ENCODE results near the gene TBL3. TPM values are rescaled to one million over a fixed set of nuclear protein-coding genes. Genes with fewer than 3 reads are reported as not detected.
A peak's percentile ranks its signal among the peaks of the same experiment; 100 is the strongest.

TBL3 gene
- total RNA-seq, 1 donor from 2014 or later, result 24.4 TPM

DNA sequence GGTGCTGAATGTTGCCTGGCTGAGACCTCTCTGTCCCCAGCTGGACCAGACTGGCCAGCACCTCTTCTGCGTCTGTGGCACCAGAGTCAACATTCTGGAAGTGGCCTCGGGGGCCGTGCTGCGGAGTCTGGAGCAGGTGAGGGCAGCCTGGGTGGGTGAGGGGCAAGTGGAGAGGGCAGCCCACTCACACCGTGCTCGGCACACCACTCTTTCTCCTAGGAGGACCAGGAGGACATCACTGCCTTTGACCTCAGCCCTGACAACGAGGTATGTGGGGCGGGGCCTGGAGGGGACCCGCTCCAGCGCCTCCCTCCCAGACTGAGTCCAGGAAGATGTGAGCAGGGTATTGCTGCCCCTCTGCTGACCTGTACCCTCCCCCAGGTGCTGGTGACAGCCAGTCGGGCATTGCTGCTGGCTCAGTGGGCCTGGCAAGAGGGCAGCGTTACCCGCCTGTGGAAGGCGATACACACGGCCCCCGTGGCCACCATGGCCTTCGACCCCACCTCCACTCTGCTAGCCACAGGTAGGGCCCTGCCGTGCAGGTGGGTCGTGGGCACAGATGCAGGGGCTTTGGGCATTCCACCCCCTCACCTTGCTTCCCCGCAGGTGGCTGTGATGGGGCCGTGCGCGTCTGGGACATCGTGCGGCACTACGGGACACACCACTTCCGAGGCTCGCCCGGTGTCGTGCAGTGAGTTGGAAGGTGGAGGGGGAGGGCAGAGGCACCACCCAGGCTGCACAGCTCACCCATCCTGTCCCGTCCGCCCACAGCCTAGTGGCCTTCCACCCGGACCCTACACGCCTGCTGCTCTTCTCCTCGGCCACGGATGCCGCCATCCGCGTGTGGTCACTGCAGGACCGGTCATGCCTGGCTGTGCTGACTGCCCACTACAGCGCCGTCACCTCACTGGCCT lies 2.6 kb downstream of the TBL3 start:
- H3K4me2 ChIP-seq (ENCODE audit: low read length), result no peak overlapping the region
- H2AFZ ChIP-seq (ENCODE audit: low read depth, low read length), result no peak overlapping the region
- FAIRE-seq, result no peak
- no peaks in the 10 kb centered on the region for H3K9me3 Mint-ChIP-seq (ENCODE audit: unreplicated experiment)
- no peak for TF ChIP-seq EZH2 (IDR thresholded peaks at IDR 0.05; ENCODE audit: insufficient read depth, low read length)
- TF ChIP-seq, protein P1, sequence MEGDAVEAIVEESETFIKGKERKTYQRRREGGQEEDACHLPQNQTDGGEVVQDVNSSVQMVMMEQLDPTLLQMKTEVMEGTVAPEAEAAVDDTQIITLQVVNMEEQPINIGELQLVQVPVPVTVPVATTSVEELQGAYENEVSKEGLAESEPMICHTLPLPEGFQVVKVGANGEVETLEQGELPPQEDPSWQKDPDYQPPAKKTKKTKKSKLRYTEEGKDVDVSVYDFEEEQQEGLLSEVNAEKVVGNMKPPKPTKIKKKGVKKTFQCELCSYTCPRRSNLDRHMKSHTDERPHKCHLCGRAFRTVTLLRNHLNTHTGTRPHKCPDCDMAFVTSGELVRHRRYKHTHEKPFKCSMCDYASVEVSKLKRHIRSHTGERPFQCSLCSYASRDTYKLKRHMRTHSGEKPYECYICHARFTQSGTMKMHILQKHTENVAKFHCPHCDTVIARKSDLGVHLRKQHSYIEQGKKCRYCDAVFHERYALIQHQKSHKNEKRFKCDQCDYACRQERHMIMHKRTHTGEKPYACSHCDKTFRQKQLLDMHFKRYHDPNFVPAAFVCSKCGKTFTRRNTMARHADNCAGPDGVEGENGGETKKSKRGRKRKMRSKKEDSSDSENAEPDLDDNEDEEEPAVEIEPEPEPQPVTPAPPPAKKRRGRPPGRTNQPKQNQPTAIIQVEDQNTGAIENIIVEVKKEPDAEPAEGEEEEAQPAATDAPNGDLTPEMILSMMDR (IDR thresholded peaks at IDR 0.05; ENCODE audit: insufficient read depth, low read depth, low read length), result no peak
- DNase-seq (ENCODE audit: low read depth), result no peak
- H3K9me3 ChIP-seq (ENCODE audit: insufficient read depth, low read depth, low read length), result no peaks in the 10 kb centered on the region
- H3K4me3 ChIP-seq (ENCODE audit: insufficient read depth, low read depth, low read length), result no peak overlapping the region
- no peak overlapping the region for H3K27ac ChIP-seq (ENCODE audit: low read depth, low read length)
- H3K4me1 ChIP-seq (ENCODE audit: insufficient read depth, low read length), result peaks cover 11% of the 10 kb centered on the region
- peaks cover 11% of the 10 kb centered on the region for H3K4me1 Mint-ChIP-seq (ENCODE audit: low read depth, unreplicated experiment)
- no peaks in the 10 kb centered on the region for H3K27me3 ChIP-seq (ENCODE audit: insufficient read depth, low read length)
- peaks cover 7% of the 10 kb centered on the region for H3K36me3 ChIP-seq (ENCODE audit: insufficient read depth, low read length)
- H3K36me3 Mint-ChIP-seq (ENCODE audit: low read depth, unreplicated experiment), result peaks cover 6% of the 10 kb centered on the region
- peak overlapping the region; percentile 40 for H3K4me3 Mint-ChIP-seq (ENCODE audit: unreplicated experiment)
- no peaks in the 10 kb centered on the region for H3K27me3 Mint-ChIP-seq (ENCODE audit: low read depth, unreplicated experiment)
- H3K27ac Mint-ChIP-seq (ENCODE audit: unreplicated experiment), result no peak overlapping the region
- H4K20me1 ChIP-seq (ENCODE audit: insufficient read depth, low read length), result peaks cover 23% of the 10 kb centered on the region
- peaks cover 35% of the 10 kb centered on the region for H3K79me2 ChIP-seq (ENCODE audit: insufficient read depth, low read length)
- H3K9ac ChIP-seq (ENCODE audit: low read length), result no peak overlapping the region

DNA sequence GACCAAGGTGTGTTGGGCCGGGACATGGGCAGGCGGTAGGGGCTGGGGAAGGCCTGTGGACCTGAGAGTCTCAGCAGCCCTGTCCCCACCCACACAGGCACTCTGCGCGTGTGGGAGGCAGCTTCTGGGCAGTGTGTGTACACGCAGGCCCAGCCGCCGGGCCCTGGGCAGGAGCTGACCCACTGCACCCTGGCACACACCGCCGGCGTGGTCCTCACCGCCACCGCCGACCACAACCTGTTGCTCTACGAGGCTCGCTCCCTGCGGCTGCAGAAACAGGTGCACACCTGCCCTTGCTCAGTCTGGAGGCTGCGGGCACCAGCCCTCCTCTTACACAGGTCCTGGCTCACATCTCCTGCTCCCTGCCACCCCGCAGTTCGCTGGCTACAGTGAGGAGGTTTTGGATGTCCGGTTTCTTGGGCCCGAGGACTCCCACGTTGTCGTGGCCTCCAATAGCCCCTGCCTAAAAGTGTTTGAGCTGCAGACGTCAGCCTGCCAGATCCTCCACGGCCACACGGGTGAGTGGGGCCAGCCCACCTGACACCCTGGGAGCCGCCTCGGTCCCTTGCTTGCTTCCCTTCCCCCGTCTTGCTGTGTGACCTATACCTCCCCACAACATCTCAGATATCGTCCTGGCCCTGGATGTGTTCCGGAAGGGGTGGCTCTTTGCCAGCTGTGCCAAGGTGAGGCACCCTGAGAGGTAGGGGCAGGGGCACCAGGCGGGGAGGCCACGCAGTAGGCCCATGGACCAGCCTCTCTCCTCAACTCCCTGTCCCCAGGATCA lies 3.8 kb downstream of the TBL3 start:
- peaks cover 11% of the 10 kb centered on the region for H3K4me1 Mint-ChIP-seq (ENCODE audit: low read depth, unreplicated experiment)
- Histone ChIP-seq H3K27me3 (ENCODE audit: insufficient read depth, low read length) (peaks cover 10% of the 10 kb centered on the region), H2AFZ (ENCODE audit: low read depth, low read length) (no peak overlapping the region), H3K4me2 (ENCODE audit: low read length) (no peak overlapping the region), H3K27ac (ENCODE audit: low read depth, low read length) (no peak overlapping the region), H3K36me3 (ENCODE audit: insufficient read depth, low read length) (peaks cover 7% of the 10 kb centered on the region), H3K79me2 (ENCODE audit: insufficient read depth, low read length) (peaks cover 35% of the 10 kb centered on the region), H3K4me3 (ENCODE audit: insufficient read depth, low read depth, low read length) (no peak overlapping the region), H3K4me1 (ENCODE audit: insufficient read depth, low read length) (peaks cover 11% of the 10 kb centered on the region), H4K20me1 (ENCODE audit: insufficient read depth, low read length) (peaks cover 35% of the 10 kb centered on the region), H3K9ac (ENCODE audit: low read length) (no peak overlapping the region), H3K9me3 (ENCODE audit: insufficient read depth, low read depth, low read length) (no peaks in the 10 kb centered on the region)
- H3K4me3 Mint-ChIP-seq (ENCODE audit: unreplicated experiment), result no peak overlapping the region
- DNase-seq (ENCODE audit: low read depth), result no peak
- no peak overlapping the region for H3K27ac Mint-ChIP-seq (ENCODE audit: unreplicated experiment)
- H3K27me3 Mint-ChIP-seq (ENCODE audit: low read depth, unreplicated experiment), result peaks cover 3% of the 10 kb centered on the region
- no peak for TF ChIP-seq EZH2 (IDR thresholded peaks at IDR 0.05; ENCODE audit: insufficient read depth, low read length)
- TF ChIP-seq, protein P1 (IDR thresholded peaks at IDR 0.05; ENCODE audit: insufficient read depth, low read depth, low read length), result no peak
- H3K9me3 Mint-ChIP-seq (ENCODE audit: unreplicated experiment), result no peaks in the 10 kb centered on the region
- peaks cover 6% of the 10 kb centered on the region for H3K36me3 Mint-ChIP-seq (ENCODE audit: low read depth, unreplicated experiment)
- FAIRE-seq, result no peak
